UCSD-AML1 (cell line): ENCODE results near the gene RIMBP2.

Source experiments
- DNase-seq: peaks from one replicate; lab custom pipeline; 2025; ENCODE audit not compliant: unreplicated experiment; lab: John Stamatoyannopoulos, UW

RIMBP2 gene

GRCh38 chr12:130398100-130398848, 317.8 kb downstream of the RIMBP2 start:
- DNase-seq: no peak

DNA sequence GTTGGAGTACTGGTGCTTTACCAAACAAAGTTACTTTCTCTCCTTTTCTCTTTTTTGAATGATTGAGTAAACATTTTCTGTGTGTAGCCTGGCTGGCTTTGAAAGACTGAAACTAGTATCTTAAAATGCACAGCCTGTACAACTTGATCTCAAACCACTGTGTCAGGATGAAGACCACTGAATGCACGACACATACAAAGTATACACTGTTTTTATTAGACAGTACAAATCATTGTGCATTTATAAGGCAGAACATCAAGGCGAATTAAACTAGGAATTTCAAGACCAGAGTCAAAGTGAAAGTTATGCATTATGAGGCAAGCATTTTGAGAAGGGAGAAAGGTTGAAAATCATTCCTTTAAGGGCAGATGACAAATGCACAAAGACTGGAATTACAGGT, 319.4 kb downstream of the RIMBP2 start:
- no peak for DNase-seq

GRCh38 chr12:130394906-130395305, 321.2 kb downstream of the RIMBP2 start:
- peak; percentile 34 for DNase-seq

DNA sequence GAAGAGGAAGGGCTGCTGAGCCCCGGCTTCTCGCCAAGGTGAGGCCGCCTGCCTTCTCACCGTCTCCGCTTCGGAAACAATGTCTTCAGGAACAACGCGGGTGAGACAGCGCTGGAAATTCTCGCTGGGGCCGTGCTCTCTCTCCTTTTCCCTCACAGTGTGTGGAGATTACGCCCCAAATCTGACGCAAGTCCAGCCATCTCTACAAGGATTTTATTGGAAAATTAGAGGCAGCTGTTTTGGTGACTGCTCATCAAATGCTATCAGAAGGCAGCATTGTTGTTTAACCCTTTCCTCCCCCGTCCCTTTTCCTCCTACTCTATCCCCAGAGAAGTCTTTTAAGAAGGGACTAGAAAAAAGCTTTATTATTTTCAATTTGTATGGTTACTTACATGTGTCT, 324.9 kb downstream of the RIMBP2 start:
- DNase-seq: no peak

DNA sequence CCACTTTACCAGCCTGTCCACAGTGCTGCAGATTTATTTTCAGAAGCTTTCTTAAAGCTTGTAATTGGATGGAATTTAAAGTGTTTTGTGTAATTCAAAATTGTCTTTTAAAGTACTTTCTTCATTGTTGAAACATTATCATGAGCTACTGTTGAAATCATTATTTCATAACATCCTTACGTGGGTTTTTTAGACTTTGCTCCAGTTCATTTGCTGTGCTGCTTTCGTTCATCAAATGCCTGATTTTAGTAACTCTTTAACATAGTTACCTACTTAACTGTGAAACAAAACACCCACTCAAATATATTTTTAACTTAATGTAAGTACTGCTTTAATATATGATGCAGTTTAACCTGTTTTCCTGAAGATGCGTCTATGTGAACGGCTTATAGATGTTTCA, 330.9 kb downstream of the RIMBP2 start:
- no peak for DNase-seq

DNA sequence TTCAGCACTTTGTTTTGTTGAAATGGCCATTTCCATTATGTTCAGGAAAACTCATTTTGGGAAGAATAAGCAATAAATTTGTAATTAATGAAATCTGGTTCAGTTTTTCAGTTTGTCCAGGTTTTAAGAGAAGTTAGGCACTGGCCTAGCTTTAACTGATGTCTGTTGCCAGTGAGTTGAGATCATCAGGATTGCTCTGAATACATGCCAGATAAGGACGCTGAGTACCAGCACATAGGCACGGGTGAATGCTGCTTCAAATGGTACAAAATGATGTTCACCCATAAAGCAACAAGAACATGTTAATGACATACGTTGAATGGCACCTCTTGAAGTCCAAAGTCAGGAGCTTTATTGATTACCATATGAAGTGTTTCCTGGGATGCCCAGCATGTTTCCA, 331.9 kb downstream of the RIMBP2 start:
- DNase-seq: no peak

GRCh38 chr12:130382818-130383217, 333.3 kb downstream of the RIMBP2 start:
- no peak for DNase-seq

GRCh38 chr12:130375296-130376287, 340.5 kb downstream of the RIMBP2 start:
- DNase-seq: no peak

DNA sequence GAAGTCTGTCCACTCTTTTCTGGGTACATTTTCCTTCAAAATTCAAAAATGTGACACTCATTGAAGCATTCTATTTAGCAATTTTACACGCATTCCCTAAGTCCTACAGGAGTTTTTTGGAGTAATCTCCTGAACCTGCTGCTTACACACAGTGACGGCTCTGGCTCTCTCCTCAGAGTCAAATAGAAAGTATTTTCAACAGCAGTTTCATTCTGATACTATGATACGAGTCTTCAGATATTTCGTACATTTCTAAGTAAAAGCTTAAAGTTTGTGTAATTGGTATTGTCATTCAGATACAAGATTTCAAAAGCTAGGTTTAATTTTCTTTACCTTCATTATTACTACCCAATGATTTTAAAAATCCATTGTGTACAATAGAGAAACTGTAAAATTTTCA, 342.0 kb downstream of the RIMBP2 start:
- no peak for DNase-seq

DNA sequence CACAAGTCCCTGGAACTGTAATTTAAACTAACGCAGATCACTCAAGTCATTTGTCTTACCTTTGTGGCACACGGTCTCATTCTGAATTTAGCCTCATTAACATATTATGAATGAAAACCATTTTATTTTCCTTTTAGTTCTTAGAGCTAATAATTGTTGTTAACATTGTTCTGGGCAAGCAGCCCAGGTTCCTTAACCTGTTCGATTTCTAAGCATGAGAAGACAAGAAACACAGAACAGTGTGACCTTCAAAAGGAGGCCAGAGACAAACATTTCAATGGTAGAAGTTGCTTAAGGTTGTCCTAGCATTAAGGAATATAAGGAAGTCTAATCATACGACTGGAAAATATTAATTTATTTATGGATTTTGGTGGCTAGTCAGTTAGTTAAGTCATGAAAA, 343.2 kb downstream of the RIMBP2 start:
- no peak for DNase-seq

DNA sequence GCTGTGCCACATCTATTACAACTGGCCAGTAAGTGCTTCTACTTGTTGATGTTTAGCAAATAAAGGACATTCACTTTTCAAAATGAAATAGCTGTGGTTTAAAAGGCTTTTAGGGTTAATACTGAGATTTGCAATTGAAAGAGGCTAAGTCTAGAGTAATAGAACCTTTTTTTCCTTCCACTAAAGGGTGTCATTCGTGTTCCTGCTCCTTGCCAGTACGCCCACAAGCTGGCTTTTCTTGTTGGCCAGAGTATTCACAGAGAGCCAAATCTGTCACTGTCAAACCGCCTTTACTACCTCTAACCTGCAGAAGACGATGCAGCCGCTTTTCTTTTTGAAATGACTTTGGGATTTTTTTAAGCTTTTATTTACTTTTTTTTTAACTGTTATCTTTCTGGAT, 344.8 kb downstream of the RIMBP2 start:
- DNase-seq: no peak

DNA sequence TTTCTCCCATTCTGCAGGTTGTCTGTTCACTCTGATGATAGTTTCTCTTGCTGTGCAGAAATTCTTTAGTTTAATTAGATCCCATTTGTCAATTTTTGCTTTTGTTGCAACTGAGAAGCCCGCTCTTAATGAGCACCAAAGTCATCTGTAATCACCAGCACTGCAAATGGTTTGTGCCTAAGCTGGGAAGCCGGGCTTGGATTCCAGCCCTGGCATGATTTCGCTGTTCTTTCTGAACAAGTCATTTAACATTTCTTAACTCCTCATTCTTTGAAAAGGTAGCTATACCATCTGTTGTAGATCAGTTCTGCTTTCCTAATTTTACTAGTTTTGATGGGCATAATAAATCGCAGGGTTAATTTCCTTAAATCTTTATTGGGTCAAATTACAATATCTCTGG, 346.3 kb downstream of the RIMBP2 start:
- DNase-seq: no peak

GRCh38 chr12:130367523-130367922, 348.6 kb downstream of the RIMBP2 start:
- no peak for DNase-seq

DNA sequence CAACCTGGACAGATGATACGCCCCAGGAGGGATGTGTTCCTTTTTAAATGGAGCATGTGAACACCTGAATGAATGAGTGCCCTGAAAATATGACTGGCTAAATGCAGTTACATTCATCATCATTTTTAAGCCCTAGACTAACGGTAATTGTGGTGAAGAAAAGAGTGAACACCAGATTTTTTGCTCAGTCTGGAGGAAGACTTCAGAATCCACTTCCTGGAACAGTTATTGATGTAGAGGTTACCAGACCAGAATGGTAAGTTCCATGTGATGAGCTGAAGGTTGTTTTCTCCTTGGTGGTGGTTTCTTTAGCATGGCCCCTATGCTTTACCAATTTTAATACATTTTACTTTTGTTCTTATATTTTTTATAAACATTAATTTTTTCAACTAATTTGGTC, 349.1 kb downstream of the RIMBP2 start:
- DNase-seq: no peak

DNA sequence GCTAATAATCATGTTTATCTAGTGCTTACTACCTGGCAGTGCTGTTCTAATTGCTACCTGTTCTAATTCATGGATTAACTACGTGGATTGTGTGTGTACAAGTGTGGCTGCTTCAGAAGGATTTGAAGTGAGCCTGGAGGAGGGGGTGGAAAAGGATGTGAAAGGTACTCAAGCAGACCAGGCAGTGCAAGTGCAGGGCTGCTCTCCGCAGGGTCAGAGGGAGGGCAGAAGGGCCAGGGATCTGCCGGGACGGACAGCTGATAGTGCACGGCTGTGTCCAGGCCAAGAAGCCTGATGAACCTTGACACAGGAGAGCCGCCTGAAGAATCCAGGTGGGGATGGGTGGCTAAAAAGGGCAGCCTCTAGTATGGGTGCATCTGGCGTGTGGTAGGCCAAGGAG, 349.9 kb downstream of the RIMBP2 start:
- DNase-seq: no peak

DNA sequence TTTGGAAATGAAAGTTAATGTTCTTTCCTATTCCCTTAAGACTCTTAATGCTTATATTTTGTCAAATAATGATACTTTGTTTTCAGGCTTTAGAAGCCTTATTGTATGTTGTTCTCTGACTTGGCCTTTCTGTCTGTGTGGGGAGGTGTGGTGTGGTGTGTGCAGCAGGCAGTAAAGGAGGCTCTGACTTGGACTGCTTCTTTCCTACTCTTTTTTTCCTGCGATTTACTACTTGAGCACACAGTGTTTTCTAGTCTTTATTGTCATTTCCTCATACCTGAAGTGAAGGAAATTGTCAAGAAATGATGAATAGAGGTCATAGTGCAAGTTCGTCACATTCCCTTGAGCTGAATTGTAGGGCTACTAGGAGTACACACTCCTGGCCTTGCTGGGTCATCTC, 351.5 kb downstream of the RIMBP2 start:
- no peak for DNase-seq

DNA sequence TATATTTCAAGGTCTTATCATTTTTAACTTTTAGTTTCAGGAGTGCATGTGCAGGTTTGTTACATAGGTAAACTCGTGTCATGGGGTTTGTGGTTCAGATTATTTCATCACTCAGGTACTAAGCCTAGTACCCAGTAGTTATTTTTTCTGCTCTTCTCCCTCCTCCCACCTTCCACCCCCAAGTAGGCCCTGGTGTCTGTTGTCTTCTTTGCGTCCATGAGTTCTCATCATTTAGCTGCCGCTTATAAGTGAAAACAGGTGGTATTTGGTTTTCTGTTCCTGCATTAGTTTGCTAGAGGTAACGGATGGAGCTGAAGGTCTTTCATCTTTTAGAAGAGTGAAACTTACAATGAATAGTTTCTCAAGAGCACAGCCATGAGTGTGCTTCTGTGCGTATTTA, 354.0 kb downstream of the RIMBP2 start:
- no peak for DNase-seq

DNA sequence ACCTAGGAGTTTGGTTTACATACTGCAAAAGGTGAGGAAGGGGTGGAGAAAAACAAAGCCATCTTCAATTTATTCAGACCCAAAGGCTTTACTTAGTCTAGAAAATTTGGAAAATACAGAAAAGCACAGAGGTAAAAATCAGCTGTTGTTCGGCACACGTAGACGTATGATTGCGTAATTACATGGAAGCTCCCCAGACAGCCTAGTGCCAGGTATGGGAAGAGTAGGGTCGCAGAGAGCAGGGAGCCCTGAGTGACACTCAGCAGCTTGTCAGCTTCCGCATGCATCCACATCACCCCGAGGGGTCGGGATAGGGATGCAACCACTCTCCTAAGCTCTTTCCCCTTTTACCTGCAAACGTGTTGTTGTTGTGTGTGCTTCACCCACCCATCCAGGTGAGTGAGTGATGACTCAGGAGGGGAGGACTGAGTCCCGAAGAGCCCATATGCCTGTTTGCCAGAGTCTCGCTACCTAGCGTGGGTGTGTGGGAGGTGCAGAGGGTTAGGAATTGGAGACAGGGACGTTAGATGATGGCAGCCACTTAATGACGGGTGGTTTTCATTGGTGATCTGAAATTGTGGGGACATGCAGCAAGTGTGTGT, 358.3 kb downstream of the RIMBP2 start:
- no peak for DNase-seq

- no peak for DNase-seq
Observed at GRCh38 chr12:130357241-130357640, 358.9 kb downstream of the RIMBP2 start.

- no peak for DNase-seq
Observed at GRCh38 chr12:130356222-130356621, 359.9 kb downstream of the RIMBP2 start.

DNA sequence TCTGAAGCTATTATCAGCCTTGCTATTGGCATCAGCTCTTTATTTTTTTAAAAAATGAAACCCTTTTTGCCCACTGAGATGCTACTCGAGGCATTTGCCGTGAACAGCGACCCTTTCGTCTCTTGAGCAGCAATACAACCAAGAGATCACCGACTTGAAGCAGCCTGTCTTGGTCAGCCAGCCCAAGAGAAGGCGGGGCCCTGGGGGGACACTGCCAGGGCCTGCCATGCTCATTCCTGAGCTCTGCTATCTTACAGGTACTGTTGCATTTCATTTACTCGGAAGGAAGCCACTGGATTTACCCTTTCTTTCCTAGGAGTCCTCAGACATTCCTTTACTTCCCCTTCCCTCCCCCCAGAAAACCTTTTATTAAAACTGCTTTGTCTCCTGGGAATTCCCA, 361.7 kb downstream of the RIMBP2 start:
- no peak for DNase-seq

DNA sequence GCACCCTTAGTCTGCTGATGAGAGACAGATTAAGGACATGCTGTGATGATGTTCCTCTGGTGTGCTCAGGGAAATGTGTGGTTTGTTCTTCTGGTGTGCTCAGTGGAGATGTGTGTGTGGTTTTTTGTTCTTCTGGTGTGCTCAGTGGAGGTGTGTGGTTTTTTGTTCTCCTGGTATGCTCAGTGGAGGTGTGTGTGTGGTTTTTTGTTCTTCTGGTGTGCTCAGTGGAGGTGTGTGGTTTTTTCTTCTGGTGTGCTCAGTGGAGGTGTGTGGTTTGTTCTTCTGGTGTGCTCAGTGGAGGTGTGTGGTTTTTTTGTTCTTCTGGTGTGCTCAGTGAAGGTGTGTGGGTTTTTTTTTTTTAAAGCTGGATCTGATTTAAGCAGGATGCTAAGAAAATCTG, 363.0 kb downstream of the RIMBP2 start:
- DNase-seq: no peak
